Muscle of leg (tissue), 11 donors: ENCODE data around the gene CTBP2. TPM values are rescaled to one million over a fixed set of nuclear protein-coding genes. Genes with fewer than 3 reads are reported as not detected.

Source experiments
- DNase-seq: peaks from one replicate; pipeline ENCODE4 v3.0.0; 2013
- H3K27ac ChIP-seq: one replicate; pipeline ENCODE4 v1.5.1; 2013; ENCODE audit warnings: mild to moderate bottlenecking, low read length, control low read depth
- H3K27me3 ChIP-seq: one replicate; pipeline ENCODE4 v1.6.1; 2013; ENCODE audit warnings: low read length; ENCODE audit not compliant: control insufficient read depth, insufficient read depth
- H3K36me3 ChIP-seq: one replicate; pipeline ENCODE4 v1.6.1; 2013; ENCODE audit warnings: low read length; ENCODE audit not compliant: control insufficient read depth, insufficient read depth
- H3K4me1 ChIP-seq: one replicate; pipeline ENCODE4 v1.6.1; 2013; ENCODE audit warnings: low read length; ENCODE audit not compliant: control insufficient read depth, insufficient read depth
- H3K4me3 ChIP-seq: one replicate; pipeline ENCODE4 v1.5.1; 2013; ENCODE audit warnings: low read length, control low read depth
- H3K9me3 ChIP-seq: replicated peaks from 2 replicates; pipeline ENCODE4 v1.6.1; 2013; ENCODE audit warnings: low read depth, low read length; ENCODE audit not compliant: control insufficient read depth
- WGBS: methylation state at CpG from one replicate; pipeline ENCODE4 v1.1.5; 2013; ENCODE audit warnings: missing lambda C conversion rate; ENCODE audit not compliant: insufficient coverage; 5-methylcytosine and 5-hydroxymethylcytosine counted together
- polyA plus RNA-seq, 8 donors: library from polyadenylated mRNA; unstranded; fragments of 120-200 nt; gene quantifications; one replicate each; pipeline versions ENCODE4 v1.2.1 to v1.2.3, GENCODE V29; 2013; ENCODE audit warnings: inconsistent platforms in 1 of 8, low replicate concordance in 1 of 8; ENCODE audit not compliant: insufficient read length in 8 of 8, insufficient read depth in 1 of 8
- total RNA-seq: library from RNA; stranded (reverse); fragments of 120-200 nt; gene quantifications from one replicate; pipeline ENCODE4 v1.2.4, GENCODE V29; 2013

The CTBP2 gene
- total and polyA plus RNA-seq, 9 donors, result 32.4 to 50.2 (median 41.0) TPM

DNA sequence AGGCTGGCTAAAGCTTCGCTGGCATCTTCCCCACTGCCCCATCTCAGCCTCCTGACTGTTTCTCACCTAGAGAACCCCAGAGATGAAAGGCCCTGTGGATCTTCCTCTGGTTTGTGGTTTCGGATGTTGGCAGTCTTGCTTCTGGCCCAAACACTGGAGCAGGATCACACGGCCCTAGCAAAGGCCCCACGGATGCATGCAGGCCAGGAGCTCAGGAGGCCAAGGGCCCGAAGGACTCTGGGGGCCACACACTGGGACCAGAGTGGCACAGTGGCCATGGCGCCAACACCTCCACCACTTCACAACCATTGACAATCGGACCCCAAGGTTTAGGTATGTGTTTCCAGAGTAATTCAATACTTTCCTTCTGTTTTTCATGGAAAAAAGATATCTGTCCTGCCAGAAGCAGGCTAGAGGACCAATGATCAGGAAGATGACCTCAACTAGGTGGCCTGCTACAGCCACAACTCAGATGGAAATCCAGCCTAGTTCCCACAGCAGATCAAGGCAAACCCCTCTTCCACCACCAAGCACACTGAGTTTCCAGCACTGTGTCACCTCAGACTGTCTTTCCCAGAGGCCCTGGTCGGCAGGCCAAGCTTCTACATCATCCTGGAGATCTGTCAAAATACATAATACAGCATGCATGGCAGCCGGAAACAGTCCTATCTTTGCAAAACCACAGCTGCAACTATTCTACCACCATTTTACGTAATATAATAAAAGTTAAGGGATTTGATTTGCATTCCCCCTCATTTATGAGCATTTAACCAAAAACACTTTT is 53.0 kb downstream of the CTBP2 start:
- no peak overlapping the region for H3K27ac ChIP-seq
- H3K36me3 ChIP-seq, result peaks cover 39% of the 10 kb centered on the region
- peaks cover 4% of the 10 kb centered on the region for H3K9me3 ChIP-seq
- H3K27me3 ChIP-seq, result no peaks in the 10 kb centered on the region
- no peak for DNase-seq
- WGBS, result 80% methylated on average over 3 of the region's 10 CpGs
- H3K4me3 ChIP-seq, result no peak overlapping the region
- H3K4me1 ChIP-seq, result peaks cover 14% of the 10 kb centered on the region

DNA sequence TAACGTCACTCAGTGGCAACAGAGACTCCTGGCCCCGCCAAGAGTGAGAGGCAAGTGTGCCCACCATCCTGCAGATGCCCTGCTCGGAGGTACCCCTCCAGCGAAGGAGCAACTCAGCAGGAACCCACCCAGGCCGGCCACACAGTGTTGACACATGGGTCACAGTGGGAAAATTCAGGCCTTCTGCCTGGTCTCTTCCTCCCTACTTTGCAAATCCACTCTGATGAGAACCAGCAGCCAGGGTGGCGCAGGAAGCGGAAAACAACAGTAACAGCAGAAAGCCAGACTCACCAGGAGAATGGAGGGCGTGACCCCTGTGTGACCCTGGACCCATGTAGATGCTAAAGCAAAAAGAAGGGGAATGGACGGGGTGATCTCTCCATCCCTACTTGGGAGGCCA is 53.8 kb downstream of the CTBP2 start:
- no peak for DNase-seq
- Histone ChIP-seq H3K4me3 (no peak overlapping the region), H3K36me3 (peaks cover 42% of the 10 kb centered on the region), H3K9me3 (peaks cover 4% of the 10 kb centered on the region), H3K27ac (no peak overlapping the region), H3K27me3 (no peaks in the 10 kb centered on the region), H3K4me1 (peaks cover 16% of the 10 kb centered on the region)
- 91% methylated on average over 8 of the region's 9 CpGs for WGBS

DNA sequence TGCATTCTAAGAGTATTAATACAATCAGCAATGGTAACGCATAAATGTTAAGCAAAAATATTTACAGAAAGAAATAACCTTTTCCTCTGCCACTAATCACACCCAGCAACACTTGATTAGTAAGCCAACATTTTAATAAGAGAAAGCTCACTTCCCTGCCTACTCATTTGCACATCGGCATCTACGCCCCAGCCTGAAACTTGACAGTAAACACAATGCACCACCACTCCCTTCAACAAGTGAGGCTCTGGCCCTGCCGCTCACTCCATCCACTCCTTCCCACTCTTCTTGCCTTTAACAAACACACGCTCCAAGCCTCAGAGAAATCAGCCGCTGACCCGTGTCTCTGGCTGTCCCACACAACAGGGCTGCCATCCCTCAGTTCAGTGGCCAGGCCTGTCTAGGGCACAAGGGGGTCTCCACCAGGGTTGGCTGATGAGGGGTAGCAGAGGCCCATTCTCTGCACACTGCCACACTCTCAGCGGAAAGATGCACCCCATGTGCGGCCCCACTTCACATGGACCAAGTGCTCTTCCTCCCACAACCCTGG is 54.6 kb downstream of the CTBP2 start:
- H3K9me3 ChIP-seq, result peaks cover 4% of the 10 kb centered on the region
- peaks cover 15% of the 10 kb centered on the region for H3K4me1 ChIP-seq
- no peak for DNase-seq
- peaks cover 45% of the 10 kb centered on the region for H3K36me3 ChIP-seq
- no peak overlapping the region for H3K4me3 ChIP-seq
- no peak overlapping the region for H3K27ac ChIP-seq
- 94% methylated on average over 7 of the region's 9 CpGs for WGBS
- no peaks in the 10 kb centered on the region for H3K27me3 ChIP-seq

DNA sequence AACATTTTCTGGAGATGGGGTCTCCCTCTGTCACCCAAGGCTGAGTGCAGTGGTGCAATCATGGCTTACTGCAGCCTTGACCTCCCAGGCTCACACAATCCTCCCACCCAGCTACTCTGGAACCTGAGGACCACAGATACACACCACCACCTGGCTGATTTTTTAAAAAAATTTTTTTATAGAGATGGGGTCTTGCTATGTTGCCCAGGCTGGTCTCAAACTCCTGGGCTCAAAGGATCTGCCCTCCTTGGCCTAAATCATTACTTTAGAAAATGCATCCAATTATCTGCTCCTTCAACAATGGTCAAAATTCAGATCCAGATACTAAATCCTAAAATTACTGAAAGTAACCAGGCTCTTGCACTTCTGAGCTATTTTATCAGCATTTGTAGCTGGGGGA is 55.2 kb downstream of the CTBP2 start:
- Histone ChIP-seq H3K36me3 (peaks cover 45% of the 10 kb centered on the region), H3K27me3 (no peaks in the 10 kb centered on the region), H3K4me1 (peaks cover 15% of the 10 kb centered on the region), H3K4me3 (no peak overlapping the region), H3K9me3 (peaks cover 4% of the 10 kb centered on the region), H3K27ac (no peak overlapping the region)
- no peak for DNase-seq

DNA sequence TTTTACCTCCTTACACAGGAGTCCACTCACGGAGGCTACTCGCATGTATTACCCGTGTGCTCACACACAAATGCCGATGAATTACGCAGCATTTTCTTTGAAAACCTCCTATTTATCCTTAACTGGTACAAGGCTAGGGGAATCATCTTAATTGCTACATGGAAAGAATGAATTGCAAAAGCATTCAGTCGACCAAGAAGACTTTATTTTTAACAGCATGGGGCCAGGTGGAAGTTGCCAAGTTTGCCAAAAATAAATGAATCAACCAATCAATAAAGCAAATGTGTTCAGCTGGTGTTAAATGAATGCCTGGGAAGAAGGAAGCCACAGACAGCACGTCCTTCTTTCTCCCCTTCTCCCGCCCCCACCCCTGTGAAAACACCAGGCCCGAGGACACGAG is 55.8 kb downstream of the CTBP2 start:
- Histone ChIP-seq H3K27me3 (no peaks in the 10 kb centered on the region), H3K4me3 (no peak overlapping the region), H3K36me3 (peaks cover 47% of the 10 kb centered on the region), H3K27ac (no peak overlapping the region), H3K4me1 (peaks cover 15% of the 10 kb centered on the region), H3K9me3 (peaks cover 4% of the 10 kb centered on the region)
- no CpG with 5 or more reads among the region's 10 CpGs for WGBS
- no peak for DNase-seq

DNA sequence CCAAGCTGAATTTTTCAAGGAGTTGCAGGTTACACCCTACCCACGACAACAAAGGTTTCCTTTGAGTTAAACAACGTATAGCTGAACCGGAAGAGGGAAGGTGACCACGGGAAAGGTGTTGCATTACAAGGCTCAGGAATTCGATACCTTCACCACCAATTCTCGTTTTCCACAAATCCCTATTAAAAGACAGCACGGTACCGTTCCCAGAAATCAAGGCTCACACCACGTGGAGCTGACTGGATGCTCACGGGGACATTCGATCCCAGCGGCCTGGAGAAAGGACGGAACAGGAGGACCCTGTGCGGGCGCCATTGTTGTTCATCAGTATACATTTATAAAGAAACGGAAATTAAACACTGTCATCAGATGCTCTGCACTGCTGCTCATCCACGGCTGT is 56.4 kb downstream of the CTBP2 start:
- Histone ChIP-seq H3K4me3 (no peak overlapping the region), H3K36me3 (peaks cover 41% of the 10 kb centered on the region), H3K4me1 (peaks cover 15% of the 10 kb centered on the region), H3K9me3 (peaks cover 4% of the 10 kb centered on the region), H3K27me3 (no peaks in the 10 kb centered on the region), H3K27ac (no peak overlapping the region)
- 70% methylated on average over 16 of the region's 17 CpGs for WGBS
- DNase-seq, result no peak

DNA sequence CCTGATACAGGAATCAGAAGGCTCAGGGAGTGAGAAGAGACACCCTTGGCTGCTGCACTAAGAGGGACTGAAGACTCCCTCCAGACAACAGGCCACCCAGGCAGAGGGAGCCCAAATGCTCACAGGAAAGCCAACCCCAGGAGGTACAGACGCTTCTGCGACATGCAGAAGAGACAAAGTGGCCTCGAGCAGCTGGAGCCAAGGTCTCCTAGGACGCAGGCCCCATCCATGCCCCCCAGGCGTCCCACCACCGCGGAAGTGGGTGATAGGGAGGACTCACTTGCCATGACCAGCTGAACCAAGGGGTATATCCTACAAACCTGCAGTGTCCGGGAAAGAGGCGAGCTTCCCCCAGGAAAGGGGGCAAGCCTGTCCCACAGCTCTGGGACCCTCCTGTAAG is 56.9 kb downstream of the CTBP2 start:
- Histone ChIP-seq H3K9me3 (peaks cover 4% of the 10 kb centered on the region), H3K4me1 (peaks cover 15% of the 10 kb centered on the region), H3K4me3 (no peak overlapping the region), H3K27ac (no peak overlapping the region), H3K27me3 (no peaks in the 10 kb centered on the region), H3K36me3 (peaks cover 39% of the 10 kb centered on the region)
- no peak for DNase-seq
- 78% methylated on average over 9 of the region's 9 CpGs for WGBS

DNA sequence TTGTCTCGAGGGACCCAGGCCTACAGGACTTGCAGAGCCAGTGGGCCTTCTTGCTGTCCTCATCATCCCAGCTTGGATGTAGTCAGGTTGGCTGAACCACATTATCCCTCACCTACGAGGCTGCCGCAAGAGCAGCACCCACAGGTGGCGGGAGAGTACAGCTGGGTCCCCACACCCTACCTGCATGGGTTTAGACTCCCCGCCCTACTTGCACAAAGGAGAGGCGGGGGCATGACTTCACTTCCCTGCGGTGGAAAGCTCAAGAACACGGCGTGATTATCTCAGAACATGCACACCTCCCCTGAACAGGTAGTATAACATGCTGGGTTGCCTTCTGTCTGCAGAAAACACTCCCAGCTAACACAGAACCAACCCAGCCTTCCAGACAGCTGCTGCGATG is 57.5 kb downstream of the CTBP2 start:
- WGBS, result 83% methylated on average over 8 of the region's 10 CpGs
- no peak overlapping the region for H3K27ac ChIP-seq

DNA sequence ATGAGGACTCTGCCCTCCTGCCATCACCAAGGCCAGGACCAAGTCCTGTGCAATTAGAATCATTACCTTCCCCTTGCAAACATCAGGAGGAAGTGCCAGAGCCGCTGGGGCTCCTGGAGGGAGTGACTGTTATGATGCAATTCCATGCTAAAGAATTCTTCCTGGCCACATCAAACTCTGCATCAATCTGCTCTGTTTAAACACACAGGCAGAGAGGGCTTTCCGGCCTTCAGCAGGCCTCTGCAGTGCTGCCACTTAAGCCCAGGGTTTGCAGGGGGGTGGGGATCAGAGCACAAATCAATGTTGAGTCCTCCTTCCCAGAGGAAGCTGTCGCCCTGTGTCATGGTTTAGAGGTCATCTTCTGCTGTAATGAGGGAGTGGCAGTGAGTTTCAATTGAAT is 58.1 kb downstream of the CTBP2 start:
- no peak for DNase-seq
- WGBS, result 60% methylated on average over 2 of the region's 3 CpGs

More for the DNA sequence above, 57.5 kb downstream of the CTBP2 start:
- peaks cover 15% of the 10 kb centered on the region for H3K4me1 ChIP-seq
- no peak for DNase-seq
- H3K27me3 ChIP-seq, result no peaks in the 10 kb centered on the region
- no peaks in the 10 kb centered on the region for H3K9me3 ChIP-seq
- H3K36me3 ChIP-seq, result peaks cover 32% of the 10 kb centered on the region
- no peak overlapping the region for H3K4me3 ChIP-seq

DNA sequence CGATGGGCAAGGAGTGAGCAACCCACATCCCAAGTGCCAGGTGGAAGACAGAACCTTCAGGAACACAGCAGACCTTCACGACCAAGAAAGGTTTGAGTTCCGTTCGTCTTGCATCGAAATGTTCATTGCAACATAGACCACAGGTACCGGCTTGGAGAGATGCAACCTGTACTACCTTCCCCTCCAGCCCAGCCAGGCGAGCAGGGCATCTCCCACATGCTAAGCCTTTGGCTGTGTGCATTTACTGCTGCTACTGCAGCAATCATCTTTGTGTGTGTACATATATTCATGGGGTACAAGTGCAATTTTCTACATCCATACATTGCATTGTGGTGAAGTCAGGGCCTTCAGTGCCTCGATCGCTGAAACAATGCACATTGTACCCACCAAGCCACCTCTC is 58.8 kb downstream of the CTBP2 start:
- no peak overlapping the region for H3K27ac ChIP-seq
- WGBS, result 96% methylated on average over 9 of the region's 9 CpGs

More for the DNA sequence above, 58.1 kb downstream of the CTBP2 start:
- Histone ChIP-seq H3K4me3 (no peak overlapping the region), H3K27ac (no peak overlapping the region), H3K4me1 (peaks cover 15% of the 10 kb centered on the region), H3K36me3 (peaks cover 31% of the 10 kb centered on the region), H3K27me3 (no peaks in the 10 kb centered on the region), H3K9me3 (no peaks in the 10 kb centered on the region)

More for the DNA sequence above, 58.8 kb downstream of the CTBP2 start:
- Histone ChIP-seq H3K36me3 (peaks cover 27% of the 10 kb centered on the region), H3K4me3 (no peak overlapping the region), H3K9me3 (no peaks in the 10 kb centered on the region), H3K27me3 (no peaks in the 10 kb centered on the region), H3K4me1 (peaks cover 15% of the 10 kb centered on the region)
- DNase-seq, result no peak
